LNCaP clone FGC (cell line): ENCODE results near the gene PTPRM.
A peak's percentile ranks its signal among the peaks of the same experiment; 100 is the strongest.

Experiments used
- DNase-seq: peaks from one replicate; pipeline ENCODE4 v3.0.0-alpha.2; 2011; ENCODE audit warnings: low read depth
- H3K4me3 ChIP-seq: 2 replicates; pipeline ENCODE4 v1.5.1; 2011; ENCODE audit warnings: mild to moderate bottlenecking, low read depth, low read length, control low read depth
- CTCF ChIP-seq: IDR thresholded peaks from 2 replicates; pipeline ENCODE4 v1.5.1; 2012; ENCODE audit warnings: mild to moderate bottlenecking; ENCODE audit not compliant: control insufficient read depth, insufficient read depth; ENCODE audit errors: extremely low read depth

PTPRM gene

GRCh38 chr18:7566567-7567473, at the start of gene PTPRM:
PTPRM (plus strand) TSS chr18:7567316; CDS start chr18:7567819, 503 bp downstream.
- peak; percentile 76 for TF ChIP-seq CTCF
- no peak for DNase-seq
- H3K4me3 ChIP-seq: peak within 1 kb of the TSS; percentile 72

- H3K4me3 ChIP-seq: no peak overlapping the region
- DNase-seq: no peak
- TF ChIP-seq CTCF: no peak
Observed at GRCh38 chr18:7517852-7518251, 49.3 kb upstream of the PTPRM start.

- no peak for TF ChIP-seq CTCF
- no peak overlapping the region for H3K4me3 ChIP-seq
- DNase-seq: no peak
Observed at GRCh38 chr18:7520200-7520785, 46.8 kb upstream of the PTPRM start.

- no peak overlapping the region for H3K4me3 ChIP-seq
- no peak for TF ChIP-seq CTCF
- DNase-seq: no peak
Observed at GRCh38 chr18:7521226-7521856, 45.8 kb upstream of the PTPRM start.

- TF ChIP-seq CTCF: no peak
- DNase-seq: no peak
Observed at GRCh38 chr18:7523772-7524171, 43.3 kb upstream of the PTPRM start.

GRCh38 chr18:7524786-7525185, 42.3 kb upstream of the PTPRM start:
- no peak for TF ChIP-seq CTCF
- no peak overlapping the region for H3K4me3 ChIP-seq
- DNase-seq: no peak

More at GRCh38 chr18:7523772-7524171, 43.3 kb upstream of the PTPRM start:
- H3K4me3 ChIP-seq: no peak overlapping the region
